H1 (cell line): Measurements from ENCODE around the gene PSMA5. TPM values are rescaled to one million over a fixed set of nuclear protein-coding genes. Genes with fewer than 3 reads are reported as not detected.

Experiments used
- BACH1 ChIP-seq: IDR thresholded peaks from 2 replicates; pipeline ENCODE4 v1.6.1; 2012; ENCODE audit warnings: low read length, improper control_type of control experiment
- CBX5 ChIP-seq: fragments of 300-800, 300-1000 bp; sonication (generic); IDR thresholded peaks from 2 replicates; pipeline ENCODE4 v1.7.1; 2016; ENCODE audit warnings: antibody characterized with exemption, low read length, low read depth
- CBX8 ChIP-seq: fragments of 300-800, 300-1000 bp; sonication (generic); IDR thresholded peaks from 2 replicates; pipeline ENCODE4 v1.7.1; 2016; ENCODE audit warnings: low read depth, low read length, borderline replicate concordance
- CHD2 ChIP-seq: IDR thresholded peaks from 2 replicates; pipeline ENCODE4 v1.6.1; 2012; ENCODE audit warnings: low read length, improper control_type of control experiment
- CHD7 ChIP-seq: fragments of 300-600 bp; sonication (generic); IDR thresholded peaks from 2 replicates; pipeline ENCODE4 v1.7.1; 2012; ENCODE audit warnings: low read length, moderate library complexity, mild to moderate bottlenecking, inconsistent platforms; ENCODE audit not compliant: insufficient replicate concordance
- FOSL1 ChIP-seq: IDR thresholded peaks from 2 replicates; pipeline ENCODE4 v1.6.1; 2011; ENCODE audit warnings: mild to moderate bottlenecking, low read depth, low read length, moderate library complexity; ENCODE audit not compliant: insufficient read depth
- GTF2F1 ChIP-seq: IDR thresholded peaks from 2 replicates; pipeline ENCODE4 v1.6.1; 2012; ENCODE audit warnings: low read depth, low read length, improper control_type of control experiment, borderline replicate concordance
- JUND ChIP-seq: IDR thresholded peaks from 2 replicates; pipeline ENCODE4 v1.6.1; 2011; ENCODE audit warnings: mild to moderate bottlenecking, improper control_type of control experiment, low read length
- NANOG ChIP-seq: IDR thresholded peaks from 2 replicates; pipeline ENCODE4 v1.6.1; 2011; ENCODE audit warnings: low read length, low read depth, mild to moderate bottlenecking, inconsistent platforms; ENCODE audit not compliant: insufficient read depth, poor library complexity, severe bottlenecking
- TAF1 ChIP-seq: IDR thresholded peaks from 2 replicates; pipeline ENCODE4 v1.6.1; 2011; ENCODE audit warnings: mild to moderate bottlenecking, low read depth, low read length
- TAF7 ChIP-seq: optimal IDR thresholded peaks from 2 replicates; pipeline ENCODE3; 2011; ENCODE audit warnings: low read depth, mild to moderate bottlenecking, inconsistent platforms, low read length, moderate library complexity, borderline replicate concordance
- YY1 ChIP-seq: IDR thresholded peaks from 2 replicates; pipeline ENCODE4 v1.6.1; 2011; ENCODE audit warnings: low read depth, mild to moderate bottlenecking, low read length
- polyA plus RNA-seq, 7 experiments: library from polyadenylated mRNA; depleted of rRNA in 3 of 7; stranded (reverse) in 5 of 7; unstranded in 2 of 7; fragments of >200 nt in 5 of 7; fragments of 200-250 nt in 2 of 7; gene quantifications; 1 replicate in 5 of 7; 2 replicates in 1 of 7; 4 replicates in 1 of 7; pipeline versions ENCODE4 v1.2.1 to v1.2.3, GENCODE V29; 2011 to 2013; ENCODE audit warnings: missing spikeins in 2 of 7, mixed read lengths in 2 of 7
- total RNA-seq: library from RNA; stranded (reverse); fragmentation: NEBNext Ultra II Directional; extraction: Animal tissue kit (Norgen Biotek cat#: 25700); gene quantifications from 2 replicates; pipeline ENCODE4 v1.2.1, GENCODE V29; 2021

The PSMA5 gene
- total and polyA plus RNA-seq, 2 of the 8 experiments (the other 6 are each of a cell fraction or from before 2014, with no cell fraction given): 140 to 166 TPM

- TF ChIP-seq CHD7: no peak
- TF ChIP-seq GTF2F1: no peak
- no peak for TF ChIP-seq NANOG
- TF ChIP-seq TAF7: no peak
- no peak for TF ChIP-seq BACH1
- no peak for TF ChIP-seq FOSL1
- no peak for TF ChIP-seq JUND
- no peak for TF ChIP-seq CBX5
- no peak for TF ChIP-seq YY1
- TF ChIP-seq CBX8: no peak
- TF ChIP-seq CHD2: no peak
- TF ChIP-seq TAF1: no peak
Observed at GRCh38 chr1:109370712-109371340, 55.4 kb downstream of the PSMA5 start (continued).
